ENCODE data around the gene NPAS3. TPM values are rescaled to one million over a fixed set of nuclear protein-coding genes. Genes with fewer than 3 reads are reported as not detected.

Gene NPAS3
- total and polyA plus RNA-seq, 2 of the 8 experiments (the other 6 are each of a cell fraction or from before 2014, with no cell fraction given) = 0.11 to 0.60 TPM

DNA sequence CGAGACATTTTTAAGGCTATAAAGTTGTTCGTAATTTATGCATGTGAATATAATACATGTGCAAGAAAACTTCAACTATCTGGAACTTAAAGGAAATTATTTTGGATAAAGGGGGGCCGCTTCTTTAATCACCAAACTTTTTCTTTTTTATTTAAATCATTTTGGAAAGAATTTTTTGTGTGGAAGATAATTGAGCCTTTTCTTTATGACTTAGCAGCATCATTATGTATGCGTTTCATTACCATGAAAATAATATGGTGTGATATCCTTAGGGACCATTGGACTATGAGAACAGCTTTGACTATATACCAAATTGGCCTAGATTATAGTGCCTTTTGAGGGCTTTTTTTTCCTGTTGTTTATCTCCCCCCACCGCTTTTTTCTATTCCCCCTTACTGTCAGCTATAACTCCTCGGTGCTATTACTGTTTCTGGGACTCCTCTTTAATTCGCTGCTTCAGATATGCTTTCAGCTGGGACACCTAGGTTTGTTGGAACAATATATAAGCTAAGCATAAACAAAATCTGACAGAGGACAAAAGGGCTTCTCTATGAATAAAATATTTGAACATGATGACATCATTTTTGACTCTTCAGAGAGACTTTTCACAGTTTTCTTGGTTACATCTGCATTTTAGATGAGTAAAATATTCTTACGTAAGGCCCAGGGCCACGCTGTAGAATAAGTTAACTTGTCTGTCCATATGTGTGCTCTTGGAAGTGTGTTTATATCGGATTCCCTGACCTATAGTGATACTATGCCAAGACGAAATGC lies 392.7 kb downstream of the NPAS3 start (continued):
- TF ChIP-seq CHD7 (IDR thresholded peaks at IDR 0.05; ENCODE audit: insufficient replicate concordance, low read length) (no peak), SRF (IDR thresholded peaks at IDR 0.05; ENCODE audit: low read depth, low read length) (no peak), GTF2F1 (IDR thresholded peaks at IDR 0.05; ENCODE audit: borderline replicate concordance, low read depth, low read length) (no peak), CHD1 (IDR thresholded peaks at IDR 0.05; ENCODE audit: low read depth, low read length) (no peak)

Measured in H1 (cell line).